SK-N-SH (cell line): Measurements from ENCODE around the gene FNDC3B. TPM values are rescaled to one million over a fixed set of nuclear protein-coding genes. Genes with fewer than 3 reads are reported as not detected.

Experiments
- CTCF ChIA-PET: fragments of 300-600, 350-600 bp; formaldehyde crosslinking; extraction: SDS; loops from one replicate; lab custom pipeline; 2021; lab: Yijun Ruan, JAX
- POLR2A ChIA-PET: fragments of 350-600 bp; sonication (Branson Sonifier 250); formaldehyde crosslinking; extraction: SDS; loops from one replicate; lab custom pipeline; 2020; ENCODE audit warnings: antibody characterized with exemption, inconsistent platforms; lab: Yijun Ruan, JAX
- DNase-seq: peaks from one replicate; pipeline ENCODE4 v3.0.0; 2012
- H2AFZ ChIP-seq: fragments of 200-600 bp; sonication (generic); 2 replicates; pipeline ENCODE4 v1.8.1; 2016; ENCODE audit warnings: antibody characterized with exemption, mild to moderate bottlenecking, low read depth
- H3F3A ChIP-seq: fragments of 200-600 bp; sonication (generic); replicated peaks from 2 replicates; pipeline ENCODE3; 2016; ENCODE audit warnings: antibody characterized with exemption, mild to moderate bottlenecking; ENCODE audit not compliant: insufficient read depth
- H3K27ac ChIP-seq, 2 experiments: fragments of 200-500 bp in 1 of 2; fragments of 200-600 bp in 1 of 2; sonication (Bioruptor generic) in 1 of 2; sonication (generic), shearing (Covaris generic) in 1 of 2; 2 replicates each; pipeline versions ENCODE4 v1.5.1 to v1.6.1; 2014 to 2016; ENCODE audit warnings: low read depth in 2 of 2, inconsistent platforms in 1 of 2, low read length in 1 of 2, mild to moderate bottlenecking in 1 of 2, mixed read lengths in 1 of 2
- H3K27me3 ChIP-seq: fragments of 200-600 bp; sonication (generic), shearing (Covaris generic); 2 replicates; pipeline ENCODE4 v1.6.1; 2016; ENCODE audit warnings: mixed run types; ENCODE audit not compliant: insufficient read depth
- H3K36me3 ChIP-seq, 2 experiments: fragments of 200-500 bp in 1 of 2; fragments of 200-600 bp in 1 of 2; sonication (Bioruptor generic) in 1 of 2; sonication (generic) in 1 of 2; replicated peaks in 1 of 2; 2 replicates each; pipeline versions ENCODE3 to v1.5.1; 2014 to 2016; ENCODE audit warnings: low read length in 1 of 2, mild to moderate bottlenecking in 1 of 2; ENCODE audit not compliant: insufficient read depth in 2 of 2, control insufficient read depth in 1 of 2
- H3K4me1 ChIP-seq, 2 experiments: fragments of 200-500 bp in 1 of 2; fragments of 200-600 bp in 1 of 2; sonication (Bioruptor generic) in 1 of 2; sonication (generic), shearing (Covaris generic) in 1 of 2; 2 replicates each; pipeline versions ENCODE4 v1.5.1 to v1.6.1; 2014 to 2016; ENCODE audit warnings: low read depth in 1 of 2, low read length in 1 of 2, mixed run types in 1 of 2; ENCODE audit not compliant: insufficient read depth in 2 of 2, control insufficient read depth in 1 of 2
- H3K4me2 ChIP-seq: fragments of 200-600 bp; sonication (generic), shearing (Covaris generic); 2 replicates; pipeline ENCODE4 v1.6.1; 2017; ENCODE audit warnings: mixed run types
- H3K4me3 ChIP-seq, 2 experiments: fragments of 200-500 bp in 1 of 2; fragments of 200-600 bp in 1 of 2; sonication (Bioruptor generic) in 1 of 2; sonication (generic), shearing (Covaris generic) in 1 of 2; 2 replicates each; pipeline versions ENCODE4 v1.5.1 to v1.8.1; 2014 to 2016; ENCODE audit warnings: low read depth in 2 of 2, inconsistent platforms in 1 of 2, low read length in 1 of 2, mild to moderate bottlenecking in 1 of 2, mixed read lengths in 1 of 2, moderate library complexity in 1 of 2
- H3K79me2 ChIP-seq: fragments of 200-600 bp; sonication (generic); 2 replicates; pipeline ENCODE4 v1.8.1; 2017; ENCODE audit warnings: mild to moderate bottlenecking; ENCODE audit not compliant: insufficient read depth
- H3K9ac ChIP-seq: fragments of 200-600 bp; sonication (generic); 2 replicates; pipeline ENCODE4 v1.6.1; 2017; ENCODE audit warnings: mixed run types
- H3K9me2 ChIP-seq: fragments of 200-600 bp; sonication (generic); 2 replicates; pipeline ENCODE4 v1.6.1; 2017; ENCODE audit warnings: mixed run types
- H3K9me3 ChIP-seq: fragments of 200-600 bp; sonication (generic); 2 replicates; pipeline ENCODE4 v1.6.1; 2017; ENCODE audit warnings: mixed run types, mild to moderate bottlenecking, moderate library complexity
- H4K20me1 ChIP-seq: fragments of 200-600 bp; sonication (generic); 2 replicates; pipeline ENCODE4 v1.6.1; 2017; ENCODE audit warnings: mild to moderate bottlenecking, mixed run types; ENCODE audit not compliant: insufficient read depth
- CHD2 ChIP-seq: fragments of 150-350 bp; IDR thresholded peaks from 2 replicates; pipeline ENCODE4 v1.6.1; 2018; ENCODE audit warnings: low read length; ENCODE audit not compliant: partially characterized antibody
- ELF1 ChIP-seq: IDR thresholded peaks from 2 replicates; pipeline ENCODE4 v1.4.0; 2012
- EP300 ChIP-seq, 2 experiments: IDR thresholded peaks; 2 replicates each; pipeline versions ENCODE4 v1.4.0 to v1.6.1; 2012; ENCODE audit warnings: borderline replicate concordance in 1 of 2, low read depth in 1 of 2, low read length in 1 of 2
- EZH2phosphoT487 ChIP-seq: fragments of 200-600 bp; sonication (generic); IDR thresholded peaks from 2 replicates; pipeline ENCODE4 v1.6.1; 2017; ENCODE audit warnings: low read depth, mixed run types, mild to moderate bottlenecking, antibody characterized with exemption, moderate library complexity, borderline replicate concordance
- FOSL2 ChIP-seq: IDR thresholded peaks from 2 replicates; pipeline ENCODE4 v1.4.0; 2012; ENCODE audit warnings: low read depth, mild to moderate bottlenecking, moderate library complexity, borderline replicate concordance
- FOXM1 ChIP-seq: IDR thresholded peaks from 2 replicates; pipeline ENCODE4 v1.4.0; 2012; ENCODE audit warnings: low read depth, mild to moderate bottlenecking
- IRF3 ChIP-seq: fragments of 150-350 bp; IDR thresholded peaks from 2 replicates; pipeline ENCODE4 v1.6.1; 2016; ENCODE audit warnings: mild to moderate bottlenecking, low read depth, low read length
- JUND ChIP-seq: IDR thresholded peaks from 2 replicates; pipeline ENCODE4 v1.4.0; 2012
- MAX ChIP-seq: IDR thresholded peaks from 2 replicates; pipeline ENCODE4 v1.4.0; 2012; ENCODE audit warnings: low read depth
- RCOR1 ChIP-seq: fragments of 150-350 bp; IDR thresholded peaks from 2 replicates; pipeline ENCODE4 v1.6.1; 2017; ENCODE audit warnings: antibody characterized with exemption, low read length
- RFX5 ChIP-seq: IDR thresholded peaks from 2 replicates; pipeline ENCODE4 v1.6.1; 2012; ENCODE audit warnings: mild to moderate bottlenecking, improper control_type of control experiment, low read length
- RXRA ChIP-seq: IDR thresholded peaks from 2 replicates; pipeline ENCODE4 v1.4.0; 2012; ENCODE audit warnings: low read depth, mild to moderate bottlenecking, borderline replicate concordance
- SMC3 ChIP-seq: IDR thresholded peaks from 2 replicates; pipeline ENCODE4 v1.6.1; 2012; ENCODE audit warnings: low read depth, low read length, improper control_type of control experiment
- TAF1 ChIP-seq: IDR thresholded peaks from 2 replicates; pipeline ENCODE4 v1.6.1; 2012; ENCODE audit warnings: low read depth, mild to moderate bottlenecking, low read length, moderate library complexity, borderline replicate concordance
- TCF12 ChIP-seq: IDR thresholded peaks from 2 replicates; pipeline ENCODE4 v1.4.0; 2012
- USF2 ChIP-seq: fragments of 150-350 bp; IDR thresholded peaks from 2 replicates; pipeline ENCODE4 v1.6.1; 2017; ENCODE audit warnings: antibody characterized with exemption, low read length, low read depth, borderline replicate concordance
- YY1 ChIP-seq: IDR thresholded peaks from 2 replicates; pipeline ENCODE4 v1.4.0; 2012; ENCODE audit warnings: low read depth, mild to moderate bottlenecking
- ZBTB33 ChIP-seq: IDR thresholded peaks from 2 replicates; pipeline ENCODE4 v1.4.0; 2012; ENCODE audit warnings: low read depth, borderline replicate concordance
- WGBS: methylation state at CpG from one replicate; pipeline ENCODE4 v1.1.6; 2017; ENCODE audit warnings: low lambda C conversion rate; 5-methylcytosine and 5-hydroxymethylcytosine counted together
- polyA plus RNA-seq, 3 experiments: library from polyadenylated mRNA; depleted of rRNA; stranded (reverse); fragments of >200 nt; gene quantifications; 2 replicates each; pipeline ENCODE4 v1.2.3, GENCODE V29; 2012

FNDC3B gene
- polyA plus RNA-seq, 1 of the 3 experiments (the other 2 are of a cell fraction) = 10.4 TPM

- H3F3A ChIP-seq = peaks cover 13% of the 10 kb centered on the region
- peaks cover 36 to 64% of the 10 kb centered on the region in 2 experiments for H3K36me3 ChIP-seq
- no peak overlapping the region for H3K4me3 ChIP-seq
- H3K79me2 ChIP-seq = peaks cover 7% of the 10 kb centered on the region; the same call in 1 of the 2 replicates
- H3K27ac ChIP-seq = peak overlapping the region in 1 of 2 experiments; percentile 94; a peak in 1 of 4 replicates
- no peak overlapping the region for H3K9ac ChIP-seq
- H3K9me2 ChIP-seq = no peaks in the 10 kb centered on the region
- no peak overlapping the region for H2AFZ ChIP-seq
- no peak for DNase-seq
- WGBS = 95% methylated on average over 8 of the region's 8 CpGs
- POLR2A ChIA-PET = no interaction called here
- no peaks in the 10 kb centered on the region for H3K9me3 ChIP-seq
- no peaks in the 10 kb centered on the region for H3K27me3 ChIP-seq
- H4K20me1 ChIP-seq = no peaks in the 10 kb centered on the region
- CTCF ChIA-PET = interaction anchor here (0.8 to 2.4 kb wide), 3 partner anchors 13 to 35 kb away, joined by 3 to 22 read pairs (median 3); no protein-coding TSS in a partner anchor
- no peak overlapping the region for H3K4me2 ChIP-seq
- TF ChIP-seq YY1 (no peak), FOSL2 (no peak), JUND (no peak), MAX (no peak), IRF3 (no peak), RFX5 (no peak), EZH2phosphoT487 (no peak), ZBTB33 (no peak), EP300 (IDR thresholded peaks at IDR 0.05; ENCODE audit: borderline replicate concordance in 1 of 2, low read depth in 1 of 2, low read length in 1 of 2) (no peak), FOXM1 (no peak)
- TF ChIP-seq, all 33 proteins: peak for 0
- peaks cover 18 to 37% of the 10 kb centered on the region in 2 experiments for H3K4me1 ChIP-seq
Measured at GRCh38 chr3:172319595-172319994, 280.2 kb downstream of the FNDC3B start.

GRCh38 chr3:172320468-172320867, 281.1 kb downstream of the FNDC3B start:
- TF ChIP-seq TAF1 (no peak), TCF12 (no peak), RXRA (no peak), ELF1 (no peak), USF2 (no peak), EZH2phosphoT487 (no peak), CHD2 (no peak), SMC3 (no peak), FOSL2 (no peak), EP300 (IDR thresholded peaks at IDR 0.05; ENCODE audit: borderline replicate concordance in 1 of 2, low read depth in 1 of 2, low read length in 1 of 2) (no peak), RCOR1 (no peak), ZBTB33 (no peak)
- Histone ChIP-seq H4K20me1 (no peaks in the 10 kb centered on the region), H3K27ac (peak overlapping the region in 1 of 2 experiments; percentile 7; a peak in 1 of 4 replicates), H3K9me2 (no peaks in the 10 kb centered on the region), H3F3A (peaks cover 10% of the 10 kb centered on the region), H3K36me3 (peaks cover 43 to 65% of the 10 kb centered on the region in 2 experiments), H3K9me3 (no peaks in the 10 kb centered on the region), H3K4me1 (peaks cover 18 to 31% of the 10 kb centered on the region in 2 experiments), H3K79me2 (peaks cover 7% of the 10 kb centered on the region; the same call in 1 of the 2 replicates), H2AFZ (no peak overlapping the region), H3K9ac (no peak overlapping the region), H3K27me3 (no peaks in the 10 kb centered on the region), H3K4me2 (no peak overlapping the region), H3K4me3 (no peak overlapping the region)
- POLR2A ChIA-PET = no interaction called here
- WGBS = 84% methylated on average over 2 of the region's 2 CpGs
- DNase-seq = no peak
- CTCF ChIA-PET = interaction anchor here (0.8 to 3.1 kb wide), 3 partner anchors 9 to 34 kb away, joined by 3 to 22 read pairs (median 3); no protein-coding TSS in a partner anchor
